Measurements from ENCODE around the gene CDNF. TPM values are rescaled to one million over a fixed set of nuclear protein-coding genes. Genes with fewer than 3 reads are reported as not detected.

The CDNF gene
- total RNA-seq, 4 donors from 2014 or later: 2.6 to 9.4 (median 3.8) TPM

- Histone ChIP-seq H3K27me3 (no peaks in the 10 kb centered on the region), H3K9me3 (no peaks in the 10 kb centered on the region), H3K27ac (no peak overlapping the region), H3K36me3 (no peaks in the 10 kb centered on the region), H3K4me1 (peaks cover 8 to 9% of the 10 kb centered on the region in 2 donors), H3K4me3 (replicated peaks in 1 of 3) (no peak overlapping the region)
- TF ChIP-seq POLR2A (IDR thresholded peaks at IDR 0.05) (no peak), CTCF (IDR thresholded peaks at IDR 0.05) (no peak)
- DNase-seq: no peak
- intact Hi-C loops (cut with DNase I): no loop called here
- 85 to 88% methylated on average over 3 of the region's 3 CpGs for WGBS, 2 donors
Measured at GRCh38 chr10:14833106-14833505, 4.7 kb downstream of the CDNF start.

GRCh38 chr10:14826076-14826829 is 11.6 kb downstream of the CDNF start:
- Histone ChIP-seq H3K27ac (no peak overlapping the region), H3K4me1 (peaks cover 0 to 8% of the 10 kb centered on the region in 2 donors), H3K27me3 (no peaks in the 10 kb centered on the region), H3K9me3 (no peaks in the 10 kb centered on the region), H3K36me3 (no peaks in the 10 kb centered on the region), H3K4me3 (replicated peaks in 1 of 3) (no peak overlapping the region)
- 63 to 70% methylated on average over 1 of the region's 1 CpG for WGBS, 2 donors
- intact Hi-C loops (cut with DNase I): loop anchor here (5.0 to 10.0 kb wide), 2 partner anchors 291 to 329 kb away; no protein-coding TSS in a partner anchor
- DNase-seq: no peak
- TF ChIP-seq CTCF (IDR thresholded peaks at IDR 0.05) (no peak), POLR2A (IDR thresholded peaks at IDR 0.05) (no peak)

- H3K27me3 ChIP-seq: no peaks in the 10 kb centered on the region
- intact Hi-C loops (cut with DNase I): loop anchor here (10.0 kb wide), 1 partner anchor 289 kb away; no protein-coding TSS in a partner anchor
- no peaks in the 10 kb centered on the region for H3K36me3 ChIP-seq
- WGBS, 2 donors: 89 to 97% methylated on average over 3 of the region's 3 CpGs
- TF ChIP-seq CTCF (IDR thresholded peaks at IDR 0.05) (no peak), POLR2A (IDR thresholded peaks at IDR 0.05) (no peak)
- no peaks in the 10 kb centered on the region for H3K9me3 ChIP-seq
- no peak for DNase-seq
- no peak overlapping the region for H3K27ac ChIP-seq
- H3K4me1 ChIP-seq: peaks cover 0 to 23% of the 10 kb centered on the region in 2 donors
- no peak overlapping the region for H3K4me3 ChIP-seq (replicated peaks in 1 of 3)
Measured at GRCh38 chr10:14823966-14824365, 13.9 kb downstream of the CDNF start.

GRCh38 chr10:14822879-14823755 is 14.7 kb downstream of the CDNF start:
- H3K4me1 ChIP-seq: peaks cover 0 to 30% of the 10 kb centered on the region in 2 donors
- no peak for TF ChIP-seq POLR2A (IDR thresholded peaks at IDR 0.05)
- TF ChIP-seq CTCF (IDR thresholded peaks at IDR 0.05): peak in 4 of 6 experiments; percentile 60 to 76 (median 71)
- WGBS, 2 donors: 37 to 39% methylated on average over 3 of the region's 3 CpGs
- H3K36me3 ChIP-seq: no peaks in the 10 kb centered on the region
- peak; percentile 39 to 52 for DNase-seq
- intact Hi-C loops (cut with DNase I): loop anchor here (10.0 kb wide), 1 partner anchor 288 kb away; no protein-coding TSS in a partner anchor
- no peak overlapping the region for H3K27ac ChIP-seq
- H3K9me3 ChIP-seq: no peaks in the 10 kb centered on the region
- H3K4me3 ChIP-seq (replicated peaks in 1 of 3): no peak overlapping the region
- no peaks in the 10 kb centered on the region for H3K27me3 ChIP-seq

All from thyroid gland (tissue), 4 donors.